HG02759 (cell line): Measurements from ENCODE around the gene SDSL.

Source experiments
- ATAC-seq: cut with Tn5 transposase; IDR thresholded peaks from one replicate; pipeline ENCODE4 v1.9.1; 2021; ENCODE audit warnings: mild to moderate bottlenecking, moderate library complexity; ENCODE audit not compliant: unreplicated experiment

The SDSL gene

DNA sequence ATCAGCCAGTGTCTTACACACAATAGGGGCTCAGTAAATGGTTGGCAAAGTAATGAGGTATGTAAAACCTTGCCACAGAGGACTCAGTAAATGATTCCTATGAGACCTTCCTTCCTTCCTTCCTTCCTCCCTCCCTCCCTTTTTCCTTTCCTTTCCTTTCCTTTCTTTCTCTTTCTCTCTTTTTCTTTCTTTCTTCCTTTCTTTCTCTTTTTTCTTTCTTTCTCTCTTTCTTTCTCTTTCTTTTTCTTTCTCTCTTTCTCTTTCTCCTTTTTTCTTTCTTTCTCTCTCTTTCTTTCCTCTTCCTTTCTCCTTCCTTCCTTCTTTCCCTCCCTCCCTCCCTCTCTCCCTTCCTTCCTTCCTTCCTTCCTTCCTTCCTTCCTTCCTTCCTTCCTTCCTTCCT is 26.0 kb upstream of the SDSL start:
- no peak for ATAC-seq

DNA sequence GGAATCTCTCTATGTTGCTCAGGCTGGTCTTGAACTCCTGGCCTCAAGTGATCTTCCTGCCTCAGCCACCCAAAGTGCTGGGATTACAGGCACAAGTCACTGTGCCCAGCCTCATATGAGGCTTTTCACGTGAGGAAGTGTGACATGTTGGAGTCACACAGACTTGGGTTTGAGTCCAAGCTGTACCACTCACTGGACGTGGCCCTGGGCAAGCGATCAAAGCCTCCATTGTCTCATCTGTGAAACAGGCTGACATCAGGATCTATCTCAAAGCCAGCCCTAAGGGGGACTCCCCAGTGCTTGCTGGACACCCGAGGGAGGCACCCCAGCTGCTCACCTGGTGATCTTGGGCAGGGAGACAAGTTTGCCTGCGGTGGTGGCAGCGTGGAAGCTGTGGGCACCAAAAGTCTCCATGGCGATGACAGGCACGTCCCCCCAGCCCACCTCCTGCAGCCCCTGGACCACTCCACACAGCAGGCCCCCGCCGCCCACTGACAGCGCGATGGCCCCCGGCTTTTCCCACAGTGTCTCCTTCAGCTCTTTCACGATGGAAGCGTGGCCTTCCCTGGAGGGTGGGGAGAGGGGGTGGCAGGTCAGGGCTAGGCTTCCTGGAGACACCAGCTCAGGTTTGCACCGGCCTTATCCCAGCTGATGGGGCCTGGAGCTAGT is 25.2 kb upstream of the SDSL start:
- no peak for ATAC-seq

DNA sequence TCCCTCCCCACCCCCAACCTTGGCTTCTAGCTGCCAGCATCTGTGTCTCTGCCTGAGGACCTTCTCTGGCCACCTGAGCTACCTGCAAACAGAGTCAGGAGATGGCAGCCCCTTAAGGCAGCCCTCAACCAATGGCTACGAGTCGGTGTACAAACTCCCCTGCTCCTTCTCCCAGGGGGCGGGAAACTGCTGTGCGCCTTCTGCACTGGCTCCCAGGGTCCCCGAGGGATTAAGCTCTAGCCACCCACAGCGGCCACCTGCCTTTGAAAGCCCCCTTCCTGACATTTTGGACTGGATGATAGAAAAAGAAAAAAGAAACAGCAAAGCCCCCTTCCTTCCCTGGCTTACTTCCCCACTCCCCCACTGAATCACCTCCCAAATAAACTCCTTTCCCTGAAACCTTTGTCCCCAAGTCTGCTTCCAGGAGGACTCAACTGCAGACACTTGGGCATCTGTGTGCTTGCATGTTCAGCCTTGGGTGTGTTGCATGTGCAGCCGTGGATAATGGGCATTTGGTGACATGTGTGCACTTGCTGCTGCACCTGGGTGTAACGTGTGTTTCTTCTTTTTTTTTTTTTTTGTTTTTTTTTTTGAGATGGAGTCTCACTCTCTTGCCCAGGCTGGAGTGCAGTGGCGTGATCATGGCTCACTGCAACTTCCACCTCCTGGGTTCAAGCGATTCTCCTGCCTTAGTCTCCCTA is 24.5 kb upstream of the SDSL start:
- ATAC-seq = no peak

DNA sequence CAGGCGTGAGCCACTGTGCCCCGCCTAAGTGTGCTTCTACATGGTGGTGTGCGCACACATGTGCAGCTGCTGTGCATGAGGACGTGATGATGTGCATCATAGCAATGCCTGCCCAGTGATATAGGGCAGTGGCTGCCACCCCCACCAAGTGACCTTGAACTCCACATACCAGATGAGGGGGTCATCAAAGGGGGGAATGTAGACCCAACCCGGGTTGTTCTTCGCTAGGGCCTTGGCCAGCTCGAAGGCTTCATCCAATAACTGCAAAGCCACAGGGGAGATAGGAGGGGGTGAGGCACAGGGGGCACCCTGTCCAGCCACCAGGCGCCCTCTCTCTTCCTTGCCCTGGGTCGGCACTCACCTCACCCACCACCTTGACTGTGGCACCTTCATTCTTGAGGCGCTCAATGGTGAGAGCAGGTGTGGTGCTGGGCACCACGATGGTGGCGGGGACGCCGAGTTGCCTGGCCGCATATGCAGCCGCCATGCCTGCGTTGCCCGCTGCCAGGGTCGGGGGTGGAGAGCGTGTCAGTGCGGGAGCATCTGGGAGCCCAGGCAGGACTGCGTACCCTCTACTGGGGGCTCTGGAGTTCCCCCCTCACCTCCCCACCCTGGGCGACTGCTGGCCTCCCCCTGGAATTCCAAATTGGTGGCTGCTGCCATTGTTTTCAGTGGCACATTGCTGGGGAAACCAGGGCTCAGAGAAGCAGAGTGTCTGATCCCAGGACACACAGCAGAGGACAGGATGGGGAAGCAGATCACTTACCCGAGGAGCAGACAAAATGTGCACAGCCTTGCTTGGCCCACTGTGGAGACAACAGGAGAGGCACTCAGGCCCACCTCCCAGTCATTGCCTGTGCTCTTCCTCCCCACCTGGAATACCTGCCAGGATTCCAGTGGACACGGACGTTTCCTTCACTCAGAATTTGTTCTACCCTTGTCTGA is 23.6 kb upstream of the SDSL start:
- no peak for ATAC-seq

DNA sequence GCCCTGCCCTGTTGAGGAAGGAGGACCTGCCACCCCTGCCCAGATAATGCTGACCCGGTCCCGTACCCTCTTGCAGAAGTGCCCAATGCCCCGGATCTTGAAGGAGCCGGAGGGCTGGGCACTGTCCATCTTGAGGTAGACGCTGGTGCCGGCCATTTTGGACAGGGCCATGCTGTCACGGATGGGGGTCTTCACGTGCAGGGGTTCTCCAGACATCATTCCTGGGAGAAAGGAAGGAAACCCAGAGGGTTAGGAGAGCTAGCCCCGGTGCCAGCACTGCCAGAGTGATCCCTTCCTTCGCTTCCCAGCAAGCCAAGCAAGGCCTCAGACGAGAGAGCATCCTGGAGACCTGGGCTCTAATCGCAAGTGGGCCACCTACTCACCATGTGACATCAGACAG is 22.7 kb upstream of the SDSL start:
- ATAC-seq = no peak

DNA sequence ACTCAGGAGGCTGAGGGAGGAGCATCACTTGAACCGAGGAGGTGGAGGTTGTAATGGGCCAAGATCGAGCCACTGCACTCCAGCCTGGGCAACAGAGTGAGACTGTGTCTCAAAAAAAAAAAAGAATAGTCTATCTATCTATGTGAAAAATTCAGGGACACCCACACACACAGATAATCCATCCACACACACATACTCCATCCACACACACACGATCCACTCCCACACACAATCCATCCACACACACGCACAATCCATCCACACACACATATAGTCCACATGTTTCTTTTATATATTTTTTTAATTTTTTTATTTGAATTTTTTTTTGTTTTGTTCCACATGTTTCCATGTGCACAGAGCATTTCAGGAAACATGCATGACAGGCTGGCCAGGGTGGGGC is 21.8 kb upstream of the SDSL start:
- no peak for ATAC-seq

DNA sequence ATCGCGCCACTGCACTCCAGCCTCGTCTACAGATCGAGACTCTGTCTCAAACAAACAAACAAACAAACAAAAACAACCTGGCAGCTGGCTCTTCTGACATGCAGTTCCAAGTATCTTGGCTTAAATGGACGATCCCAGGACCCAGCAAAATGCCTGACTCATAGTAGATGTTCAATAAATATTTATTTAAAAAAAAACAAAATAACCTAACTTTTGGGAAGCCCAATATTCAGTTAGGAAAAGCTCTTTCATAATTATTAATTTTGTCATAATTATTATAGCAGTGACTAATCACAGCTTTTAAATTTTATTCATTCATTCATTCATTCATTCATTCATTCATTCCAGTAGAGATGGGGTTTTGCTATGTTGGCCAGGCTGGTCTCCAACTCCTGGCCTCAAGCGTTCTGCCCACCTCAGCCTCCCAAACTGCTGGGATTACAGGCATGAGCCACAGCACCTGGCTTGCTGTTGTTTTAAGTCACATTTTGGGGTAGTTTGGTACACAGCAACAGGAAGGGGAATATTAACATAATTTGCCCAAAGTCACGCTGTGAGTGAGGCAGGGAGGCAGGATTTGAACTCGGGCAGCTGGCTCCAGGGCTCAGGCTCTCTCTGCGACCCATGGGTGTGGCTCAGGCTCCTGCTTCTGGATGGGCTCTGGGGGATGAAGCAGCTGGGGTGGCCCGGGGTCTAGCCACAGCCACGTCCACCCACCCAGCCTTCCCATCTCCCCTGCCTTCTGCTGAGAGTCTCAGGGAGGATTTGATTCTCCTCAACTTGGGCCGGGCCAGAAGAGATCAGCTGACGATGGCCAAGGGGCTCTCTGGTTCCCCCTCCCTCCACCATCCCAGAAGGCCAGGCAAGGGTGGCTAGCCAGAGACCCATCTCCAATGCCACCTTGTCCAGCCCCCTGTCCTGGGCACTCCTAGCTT is 20.8 kb upstream of the SDSL start:
- ATAC-seq = no peak

DNA sequence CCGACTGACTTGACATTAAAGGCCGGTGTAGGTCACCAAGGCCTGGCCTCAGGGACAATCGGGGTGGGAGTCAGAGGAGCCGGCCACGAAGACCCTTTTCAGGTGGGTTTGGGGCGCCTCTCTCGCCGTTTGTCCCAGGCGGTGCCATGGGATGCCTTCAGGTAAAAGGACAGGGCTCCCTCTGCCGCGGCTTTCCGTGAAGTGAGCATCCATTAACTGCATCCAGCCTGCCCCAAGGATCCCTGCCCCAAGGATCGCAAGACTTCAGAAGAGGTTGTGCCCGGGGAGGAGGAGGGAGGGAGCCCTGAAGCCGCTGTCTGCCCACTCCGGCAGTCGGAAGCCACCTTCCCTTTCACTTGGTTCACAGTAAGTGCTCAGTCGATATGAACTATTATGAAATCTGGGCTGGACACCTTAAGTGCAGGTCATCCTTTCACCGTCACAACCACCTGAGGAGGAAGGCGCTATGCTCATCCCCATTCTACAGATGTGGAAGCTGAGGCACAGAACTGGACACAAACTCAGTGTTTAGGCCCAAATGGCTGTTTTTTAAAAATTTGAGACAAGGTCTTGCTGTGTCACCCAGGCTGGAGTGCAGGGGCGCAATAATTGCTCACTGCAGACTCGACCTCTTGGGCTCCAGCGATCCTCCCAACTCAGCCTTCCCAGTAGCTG is 19.5 kb upstream of the SDSL start:
- ATAC-seq = no peak

DNA sequence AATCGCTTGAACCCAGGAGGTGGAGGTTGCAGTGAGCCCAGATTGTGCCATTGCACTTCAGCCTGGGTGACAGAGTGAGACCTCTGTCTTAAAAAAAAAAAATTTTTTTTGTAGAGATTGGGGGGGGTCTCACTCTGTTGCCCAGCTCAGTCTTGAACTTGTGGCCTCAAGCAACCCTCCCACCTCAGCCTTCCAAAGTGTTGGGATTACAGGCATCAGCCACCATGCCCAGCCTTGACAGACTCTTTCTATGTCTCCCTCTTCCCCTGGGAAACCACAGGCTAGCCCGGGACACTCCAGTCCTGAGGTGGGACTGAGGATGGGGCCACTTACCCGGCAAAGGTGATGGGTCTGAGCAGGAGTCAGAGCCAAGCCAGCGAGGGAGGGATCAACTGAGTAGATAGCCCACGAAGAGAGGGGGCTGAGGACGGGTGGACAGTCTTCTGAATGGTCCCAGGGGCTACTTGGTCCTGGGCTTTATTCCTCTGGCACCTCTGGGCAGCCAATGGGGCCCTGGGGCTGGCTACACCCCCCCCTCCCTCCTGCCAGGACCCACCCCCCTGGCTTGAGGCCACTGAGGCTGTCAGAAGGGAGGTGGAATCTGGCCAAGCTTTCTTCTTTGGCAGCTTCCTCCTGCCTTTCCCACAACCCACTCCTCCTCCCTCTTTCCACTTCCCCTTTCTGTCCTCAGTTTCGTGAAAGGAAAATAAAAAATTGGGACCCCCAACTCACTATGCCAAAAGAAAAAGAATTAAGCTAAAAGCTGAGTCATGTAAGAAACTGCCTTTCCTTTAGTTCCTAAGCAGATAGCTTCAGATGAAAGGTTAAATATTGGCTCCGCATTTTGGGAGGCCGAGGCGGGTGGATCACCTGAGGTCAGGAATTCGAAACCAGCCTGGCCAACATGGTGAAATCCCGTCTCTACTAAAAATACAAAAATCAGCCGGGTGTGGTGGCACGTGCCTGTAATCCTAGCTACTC is 18.5 kb upstream of the SDSL start, which contains the start of gene SDS:
Gene SDS (minus strand): TSS at position 453 of the 981 bp plus-strand sequence. CDS start 4,179 bp downstream, outside the sequence.
- no peak for ATAC-seq

DNA sequence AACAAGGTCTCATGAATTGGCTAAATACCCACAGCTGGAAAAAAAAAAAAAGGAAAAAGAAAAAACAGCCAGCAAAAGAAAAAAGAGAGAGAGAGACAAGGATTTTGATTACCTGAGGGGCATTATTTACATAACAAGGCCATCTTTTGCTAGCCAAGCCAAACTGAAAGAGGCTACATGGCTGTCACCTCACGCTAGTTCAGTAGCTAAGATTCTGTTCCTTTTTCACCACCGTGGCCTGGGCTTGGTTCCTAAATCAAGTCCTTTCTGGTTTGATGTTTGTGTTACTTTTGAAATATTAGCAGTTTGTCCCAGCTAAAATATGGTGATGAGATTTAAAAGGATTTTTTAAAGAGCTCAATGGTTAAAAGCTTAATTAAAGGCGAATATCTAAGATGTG is 16.5 kb upstream of the SDSL start:
- no peak for ATAC-seq

DNA sequence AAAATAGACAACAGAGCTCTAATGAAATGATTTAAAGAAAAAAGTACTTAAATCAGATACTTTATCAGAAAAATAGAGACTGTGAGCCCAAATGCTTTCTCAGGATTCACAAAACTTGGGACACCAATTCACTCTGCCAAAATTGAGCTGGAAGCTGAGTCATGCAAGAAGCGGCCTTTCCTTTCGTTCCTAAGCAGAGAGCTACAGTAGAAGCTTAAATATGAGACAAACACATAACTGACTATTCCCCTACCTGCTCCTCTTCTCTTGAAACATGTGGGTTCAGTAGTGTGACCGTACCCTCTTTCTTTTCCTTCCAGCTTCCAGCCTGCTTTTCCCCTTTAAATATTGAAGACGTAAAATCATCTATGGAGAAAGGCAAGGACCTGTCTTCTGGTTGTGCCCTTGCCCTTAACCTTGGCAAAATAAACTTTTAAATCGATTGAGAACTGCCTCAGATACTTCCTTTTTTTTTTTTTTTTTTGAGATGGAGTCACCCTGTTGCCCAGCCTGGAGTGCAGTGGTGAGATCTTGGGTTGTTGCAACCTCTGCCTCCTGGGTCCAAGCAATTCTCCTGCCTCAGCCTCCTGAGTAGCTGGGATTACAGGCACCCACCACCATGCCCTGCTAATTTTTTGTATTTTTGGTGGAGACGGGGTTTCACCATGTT is 14.1 kb upstream of the SDSL start:
- no peak for ATAC-seq

DNA sequence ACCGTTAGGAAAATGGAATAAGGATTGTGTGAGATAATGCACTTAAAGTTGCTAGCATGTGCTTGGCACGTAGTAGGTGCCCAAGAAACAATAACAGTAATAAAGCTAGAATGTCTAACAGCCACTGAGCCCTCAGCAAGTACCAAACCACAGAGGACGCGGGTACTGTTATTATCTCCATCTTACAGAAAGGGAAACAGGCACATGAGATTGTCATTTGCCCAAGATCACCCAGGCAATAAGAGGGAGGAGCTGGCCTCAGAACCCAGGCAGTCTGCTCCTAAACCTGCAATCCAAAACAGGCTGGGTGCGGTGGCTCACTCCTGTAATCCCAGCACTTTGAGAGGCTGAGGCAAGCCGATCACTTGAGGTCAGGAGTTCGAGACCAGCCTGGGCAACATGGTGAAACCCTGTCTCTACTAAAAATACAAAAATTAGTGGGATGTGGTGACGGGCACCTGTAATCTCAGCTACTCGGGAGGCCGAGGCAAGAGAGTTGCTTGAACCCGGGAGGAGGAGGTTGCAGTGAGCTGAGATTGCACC is 13.4 kb upstream of the SDSL start:
- no peak for ATAC-seq

DNA sequence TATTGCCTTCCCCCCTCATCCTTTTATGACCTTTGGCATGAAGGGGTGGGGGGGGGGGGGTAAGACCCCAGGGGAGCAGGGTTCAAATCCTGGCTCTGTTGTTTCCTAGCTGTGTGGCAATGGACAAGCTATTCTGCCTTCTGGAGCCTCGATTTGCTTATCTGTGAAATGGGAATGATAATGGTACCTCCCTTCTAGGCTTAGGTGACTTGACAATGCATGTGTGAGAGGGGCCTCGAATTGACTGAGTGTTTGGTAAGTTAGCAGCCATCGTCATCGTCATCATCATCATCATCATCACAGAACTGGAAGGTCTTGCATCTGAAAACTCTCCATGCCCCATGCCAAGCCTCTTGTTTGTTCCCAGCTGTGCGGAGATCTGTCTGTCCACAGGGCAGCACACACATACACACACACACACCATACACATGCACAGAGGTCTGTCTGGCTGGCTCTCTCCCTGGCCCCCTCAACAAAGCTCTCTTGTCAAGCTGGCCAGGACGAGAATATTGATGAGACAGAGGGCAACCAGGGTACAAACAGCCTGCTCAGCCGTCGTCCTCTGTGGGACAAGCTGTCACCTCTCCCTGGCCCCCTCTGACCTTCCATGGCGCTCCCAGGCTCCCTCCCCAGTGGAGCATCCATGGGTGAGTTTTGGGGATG is 12.6 kb upstream of the SDSL start:
- no peak for ATAC-seq

DNA sequence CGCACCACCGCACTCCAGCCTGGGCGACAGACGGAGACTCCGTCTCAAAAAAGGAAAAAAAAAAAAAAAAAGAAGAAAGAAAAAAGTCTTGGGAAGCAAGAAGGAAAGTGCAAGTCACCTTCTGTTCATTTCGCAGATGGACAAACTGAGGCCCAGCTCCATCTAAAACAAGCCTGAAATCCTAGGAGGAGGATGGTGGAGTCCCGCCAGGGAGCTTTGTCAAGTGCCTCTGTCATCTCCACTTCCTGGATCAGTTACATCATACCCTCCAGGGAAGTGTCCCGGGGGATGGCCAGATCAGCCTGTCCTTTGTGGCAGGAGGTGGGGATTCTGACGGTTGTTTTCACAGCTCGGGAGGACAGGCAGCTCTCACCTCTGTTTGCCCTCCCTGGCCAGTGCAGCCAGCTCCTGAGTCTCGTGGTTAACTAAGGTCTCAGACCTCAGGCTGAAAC is 8.7 kb upstream of the SDSL start:
- no peak for ATAC-seq

DNA sequence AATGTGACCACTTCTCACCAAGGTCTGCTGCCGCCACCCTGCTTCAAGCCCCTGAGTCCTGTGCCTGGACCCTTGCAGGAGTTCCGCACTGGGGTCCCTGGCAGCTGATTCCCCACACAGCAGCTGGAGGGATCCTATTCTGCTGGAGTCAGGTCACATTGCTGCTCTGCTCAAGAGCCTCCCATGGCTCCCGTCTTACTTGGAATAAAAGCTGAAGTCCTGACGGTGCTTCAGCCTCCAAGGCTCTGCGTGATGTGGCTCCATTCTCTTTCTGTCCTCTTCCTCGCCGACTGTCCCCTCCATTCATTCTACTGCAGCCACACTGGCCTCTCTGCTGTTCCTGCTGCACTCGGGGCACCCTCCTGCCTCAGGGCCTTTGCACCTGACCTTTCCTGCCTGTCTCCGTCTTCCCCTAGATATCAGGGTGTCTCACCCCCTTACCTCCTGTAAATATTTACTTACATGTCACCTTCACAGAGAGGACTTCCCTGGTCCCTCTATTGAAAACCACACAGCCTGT is 7.6 kb upstream of the SDSL start:
- ATAC-seq = no peak

DNA sequence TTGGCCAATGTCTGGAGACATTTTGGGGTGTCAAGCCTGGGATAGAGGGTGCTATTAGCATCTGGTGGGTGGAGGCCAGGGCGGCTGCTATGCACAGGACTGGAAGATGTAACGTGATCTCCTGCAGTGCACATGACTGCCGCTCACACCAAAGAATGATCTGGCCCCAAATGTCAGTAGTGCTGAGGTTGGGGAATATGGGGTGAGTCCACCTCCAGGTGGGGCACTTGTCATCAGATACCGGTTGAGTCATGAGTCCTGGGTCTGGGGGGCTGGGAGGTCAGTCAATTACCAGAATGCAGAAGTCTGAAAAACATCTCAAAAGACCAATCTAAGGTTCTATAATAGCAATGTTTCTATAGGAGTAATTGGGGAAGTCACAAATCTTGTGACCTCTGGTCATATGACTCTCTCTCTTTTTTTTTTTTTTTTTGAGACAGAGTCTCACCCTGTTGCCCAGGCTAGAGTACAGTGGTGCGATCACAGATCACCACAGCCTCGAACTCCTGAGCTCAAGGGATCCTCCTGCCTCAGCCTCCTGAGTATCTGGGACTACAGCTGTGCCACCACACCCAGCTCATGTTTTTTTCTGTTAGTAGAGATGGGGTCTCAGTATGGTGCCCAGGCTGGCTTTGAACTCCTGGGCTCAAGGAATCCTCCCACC is 6.0 kb upstream of the SDSL start:
- no peak for ATAC-seq
